Psoas muscle (tissue), 8 donors: ENCODE measurements around the gene SPDEF. TPM values are rescaled to one million over a fixed set of nuclear protein-coding genes. Genes with fewer than 3 reads are reported as not detected.

Experiments used
- ATAC-seq, 4 donors: fragments of 200-7000 bp; cut with Tn5 transposase; one replicate each; pipeline ENCODE4 v1.9.1; 2020; ENCODE audit warnings: moderate library complexity in 3 of 4, mild to moderate bottlenecking in 2 of 4
- DNase-seq, 2 donors: peaks; one replicate each; pipeline ENCODE4 v3.0.0-alpha.2; 2020
- H3K27ac ChIP-seq: fragments of 200-600 bp; one replicate; pipeline ENCODE4 v1.8.0; 2022
- H3K27me3 ChIP-seq, 3 donors: fragments of 200-600 bp in 1 of 3; one replicate each; pipeline versions ENCODE4 v1.6.1 to v1.8.0; 2013 to 2022; ENCODE audit warnings: low read length in 2 of 3, mild to moderate bottlenecking in 2 of 3, moderate library complexity in 1 of 3; ENCODE audit not compliant: insufficient read depth in 3 of 3
- H3K36me3 ChIP-seq, 2 donors: fragments of 200-600 bp in 1 of 2; one replicate each; pipeline versions ENCODE4 v1.6.1 to v1.8.0; 2013 to 2022; ENCODE audit warnings: low read depth in 1 of 2, mild to moderate bottlenecking in 1 of 2, moderate library complexity in 1 of 2; ENCODE audit not compliant: insufficient read depth in 1 of 2
- H3K4me1 ChIP-seq: fragments of 200-600 bp; one replicate; pipeline ENCODE4 v1.8.0; 2022
- H3K4me3 ChIP-seq: fragments of 200-600 bp; one replicate; pipeline ENCODE4 v1.8.0; 2022; ENCODE audit warnings: mild to moderate bottlenecking
- H3K9me3 ChIP-seq: fragments of 200-600 bp; one replicate; pipeline ENCODE4 v1.8.0; 2022
- WGBS, 3 donors: extraction: QIAGEN DNeasy Blood & Tissue Kit; methylation state at CpG; one replicate each; pipeline versions ENCODE4 v1.1.6 to v1.1.7; 2013; 5-methylcytosine and 5-hydroxymethylcytosine counted together
- intact Hi-C, 2 donors: fragments of 100-400 bp; cut with DNase I; formaldehyde crosslinking; loops; one replicate each; pipeline versions ENCODE4 v1.11.0 to v1.14.2; 2022
- polyA plus RNA-seq, 3 donors: library from polyadenylated mRNA; stranded (reverse); fragments of 200-250 nt; gene quantifications; one replicate each; pipeline ENCODE4 v1.2.3, GENCODE V29; 2013
- total RNA-seq, 4 donors: library from RNA; stranded (reverse); fragmentation: NEBNext Ultra II Directional in 2 of 4; extraction: Animal tissue kit (Norgen Biotek cat#: 25700) in 2 of 4; gene quantifications; one replicate each; pipeline versions ENCODE4 v1.2.1 to v1.2.4, GENCODE V29; 2021 to 2023
- TF ChIP-seq, protein P1 (sequence below): fragments of 200-600 bp; IDR thresholded peaks from one replicate; pipeline ENCODE4 v1.8.0; 2022; ENCODE audit warnings: antibody characterized with exemption
- donor health status: healthy with polysubstance abuse.
- donor health status: DM: no; HTN: no; CAD: no; lungs with moderate emphysema.
- donor health status: Bipolar disorder and iron deficiency.
- donor health status: healthy.
- donor health status: DM: yes; HTN: yes; CAD: no.
- donor health status: DM: no; HTN: no; CAD: no.
- donor health status: DM: no; HTN: no; CAD: no.
- donor health status: DM: yes; HTN: yes; CAD: no.

SPDEF gene
- total and polyA plus RNA-seq, 7 donors: 0.03 to 0.22 (median 0.21) TPM; not detected in 2

DNA sequence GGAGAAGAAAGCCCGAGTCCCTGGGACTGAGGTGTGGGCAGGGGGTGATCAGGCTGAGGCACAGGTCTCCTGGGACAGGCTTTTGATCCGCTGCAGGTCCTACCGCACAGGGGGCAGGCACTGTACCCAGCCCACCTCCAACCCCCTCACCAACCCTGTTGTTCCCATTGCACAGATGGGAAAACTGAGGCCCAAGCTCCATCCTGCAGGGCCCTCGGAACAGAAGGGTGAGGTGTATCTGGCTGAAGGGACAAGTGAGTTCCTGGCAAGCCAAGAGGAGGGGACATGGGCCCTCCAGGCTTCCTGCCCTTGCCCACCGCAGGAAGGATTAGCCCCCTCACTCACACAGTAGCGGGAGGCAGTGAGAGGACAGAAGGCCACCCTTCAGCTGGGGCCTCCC lies 16.5 kb upstream of the SPDEF start:
- Histone ChIP-seq H3K36me3 (no peaks in the 10 kb centered on the region), H3K4me1 (no peaks in the 10 kb centered on the region), H3K4me3 (no peak overlapping the region), H3K27ac (no peak overlapping the region), H3K27me3 (peaks cover 0 to 20% (median 2%) of the 10 kb centered on the region in 3 donors), H3K9me3 (no peaks in the 10 kb centered on the region)
- intact Hi-C loops: no loop called here
- peak in 1 of 2 donors; percentile 14 for DNase-seq
- TF ChIP-seq, protein P1, sequence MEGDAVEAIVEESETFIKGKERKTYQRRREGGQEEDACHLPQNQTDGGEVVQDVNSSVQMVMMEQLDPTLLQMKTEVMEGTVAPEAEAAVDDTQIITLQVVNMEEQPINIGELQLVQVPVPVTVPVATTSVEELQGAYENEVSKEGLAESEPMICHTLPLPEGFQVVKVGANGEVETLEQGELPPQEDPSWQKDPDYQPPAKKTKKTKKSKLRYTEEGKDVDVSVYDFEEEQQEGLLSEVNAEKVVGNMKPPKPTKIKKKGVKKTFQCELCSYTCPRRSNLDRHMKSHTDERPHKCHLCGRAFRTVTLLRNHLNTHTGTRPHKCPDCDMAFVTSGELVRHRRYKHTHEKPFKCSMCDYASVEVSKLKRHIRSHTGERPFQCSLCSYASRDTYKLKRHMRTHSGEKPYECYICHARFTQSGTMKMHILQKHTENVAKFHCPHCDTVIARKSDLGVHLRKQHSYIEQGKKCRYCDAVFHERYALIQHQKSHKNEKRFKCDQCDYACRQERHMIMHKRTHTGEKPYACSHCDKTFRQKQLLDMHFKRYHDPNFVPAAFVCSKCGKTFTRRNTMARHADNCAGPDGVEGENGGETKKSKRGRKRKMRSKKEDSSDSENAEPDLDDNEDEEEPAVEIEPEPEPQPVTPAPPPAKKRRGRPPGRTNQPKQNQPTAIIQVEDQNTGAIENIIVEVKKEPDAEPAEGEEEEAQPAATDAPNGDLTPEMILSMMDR: no peak
- 69 to 86% (median 84%) methylated on average over 6 of the region's 6 CpGs for WGBS, 3 donors
- no peak for ATAC-seq

DNA sequence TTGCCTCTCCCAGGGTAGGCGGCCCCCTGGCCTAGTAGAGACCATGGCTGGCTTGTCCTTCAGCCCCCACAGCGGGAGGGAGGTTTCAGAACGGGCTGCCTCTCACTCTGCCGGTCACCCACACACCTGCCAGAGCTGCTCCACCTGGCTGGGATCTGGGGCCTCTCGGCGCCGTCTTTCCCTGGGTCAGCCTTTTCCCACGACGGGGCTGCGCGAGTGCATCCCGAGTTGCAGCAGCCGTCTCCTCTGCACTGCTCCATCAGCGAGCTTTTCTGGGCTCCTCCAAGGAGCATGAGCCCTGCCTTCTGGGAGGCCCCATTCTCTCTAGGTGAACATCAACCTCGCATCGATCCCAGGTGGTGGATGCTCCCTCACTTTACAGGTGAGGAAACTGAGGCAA lies 15.9 kb upstream of the SPDEF start:
- WGBS, 3 donors: 62 to 65% (median 63%) methylated on average over 16 of the region's 16 CpGs
- ATAC-seq (no peak), DNase-seq (peak in 1 of 2 donors; percentile 20)
- intact Hi-C loops: no loop called here
- H3K4me1 ChIP-seq: no peaks in the 10 kb centered on the region
- H3K27me3 ChIP-seq: peaks cover 0 to 24% (median 2%) of the 10 kb centered on the region in 3 donors
- no peak overlapping the region for H3K4me3 ChIP-seq
- H3K9me3 ChIP-seq: no peaks in the 10 kb centered on the region
- TF ChIP-seq, protein P1: no peak
- no peaks in the 10 kb centered on the region for H3K36me3 ChIP-seq
- no peak overlapping the region for H3K27ac ChIP-seq

DNA sequence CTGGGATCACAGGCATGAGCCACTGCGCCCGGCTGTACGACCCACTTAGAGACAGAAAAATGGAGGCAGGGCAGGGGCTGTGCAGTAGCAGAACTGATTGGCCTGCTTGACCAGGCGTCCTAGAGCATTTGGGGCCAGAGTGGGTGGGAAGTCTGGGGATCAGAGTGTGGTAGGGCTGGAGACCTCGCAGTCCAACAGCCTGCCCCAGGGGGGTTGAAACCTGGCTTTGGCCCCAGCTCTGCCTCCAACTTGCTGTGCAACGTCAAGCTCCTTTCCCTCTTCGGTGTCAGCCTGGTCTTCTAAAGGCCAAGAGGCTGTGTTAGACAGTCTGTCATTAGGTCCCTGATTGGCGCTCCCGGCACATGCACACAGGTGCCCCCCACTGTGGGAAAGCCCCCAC lies 15.3 kb upstream of the SPDEF start:
- Histone ChIP-seq H3K36me3 (no peaks in the 10 kb centered on the region), H3K27ac (no peak overlapping the region), H3K4me3 (no peak overlapping the region), H3K9me3 (no peaks in the 10 kb centered on the region), H3K4me1 (no peaks in the 10 kb centered on the region), H3K27me3 (peaks cover 0 to 24% (median 2%) of the 10 kb centered on the region in 3 donors)
- intact Hi-C loops: no loop called here
- DNase-seq (peak in 1 of 2 donors; percentile 64), ATAC-seq (no peak)
- TF ChIP-seq, protein P1: no peak
- 52 to 55% (median 53%) methylated on average over 9 of the region's 9 CpGs for WGBS, 3 donors

DNA sequence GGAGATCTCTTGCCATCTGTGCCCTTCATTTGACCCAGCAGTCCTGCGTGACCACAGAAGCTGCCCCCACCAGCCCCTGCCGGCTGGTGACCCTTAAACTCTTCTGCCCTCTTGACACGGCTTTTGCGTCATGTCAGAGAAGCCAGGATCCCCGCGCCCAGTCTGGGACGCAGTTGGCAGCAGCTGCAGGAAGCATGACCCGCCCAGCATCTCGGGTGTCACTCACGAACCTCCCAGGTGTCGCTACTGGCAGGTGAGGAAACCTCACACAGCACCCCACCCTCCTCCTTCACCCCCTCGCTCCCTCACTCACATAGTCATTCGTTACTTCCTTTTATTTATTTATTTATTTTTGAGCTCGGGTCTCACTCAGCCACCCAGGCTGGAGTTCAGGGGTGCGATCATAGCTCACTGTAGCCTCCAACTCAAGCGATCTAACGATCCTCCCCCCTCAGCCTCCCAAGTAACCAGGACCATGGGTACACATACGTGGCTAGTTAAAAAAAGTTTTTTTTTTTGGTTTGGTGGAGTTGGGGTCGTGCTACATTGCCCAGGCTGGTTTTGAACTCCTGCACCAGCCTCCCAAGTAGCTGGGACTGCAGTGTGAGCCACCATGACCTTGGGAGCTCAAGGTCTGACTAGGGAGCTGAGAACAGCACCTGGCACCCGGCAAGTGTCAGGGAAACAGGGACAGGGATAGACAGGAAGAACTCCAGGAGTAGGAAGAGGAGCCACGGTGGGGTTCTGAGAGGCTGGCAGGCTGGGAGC lies 14.1 kb upstream of the SPDEF start:
- Histone ChIP-seq H3K4me1 (no peaks in the 10 kb centered on the region), H3K27me3 (peaks cover 0 to 24% (median 2%) of the 10 kb centered on the region in 3 donors), H3K27ac (no peak overlapping the region), H3K9me3 (no peaks in the 10 kb centered on the region), H3K36me3 (no peaks in the 10 kb centered on the region), H3K4me3 (no peak overlapping the region)
- no peak for DNase-seq
- TF ChIP-seq, protein P1: no peak
- ATAC-seq: no peak
- intact Hi-C loops: no loop called here
- 57 to 67% (median 64%) methylated on average over 21 of the region's 21 CpGs for WGBS, 3 donors
